Measurements from ENCODE around the gene SHLD3.
"Not testable (repeated sequence)": the region's sequence is repeated elsewhere in the genome, so short reads cannot be mapped to it uniquely, and the experiment has no call there.

SHLD3 gene, protein sequence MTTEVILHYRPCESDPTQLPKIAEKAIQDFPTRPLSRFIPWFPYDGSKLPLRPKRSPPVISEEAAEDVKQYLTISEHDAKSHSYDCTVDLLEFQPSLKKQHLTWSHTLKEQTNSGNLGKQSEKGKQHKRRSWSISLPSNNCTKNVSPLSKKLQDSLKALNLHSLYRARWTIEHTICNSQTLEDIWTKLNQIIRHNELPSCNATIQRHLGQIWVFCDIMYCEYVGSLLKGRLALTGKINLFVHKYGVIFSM

DNA sequence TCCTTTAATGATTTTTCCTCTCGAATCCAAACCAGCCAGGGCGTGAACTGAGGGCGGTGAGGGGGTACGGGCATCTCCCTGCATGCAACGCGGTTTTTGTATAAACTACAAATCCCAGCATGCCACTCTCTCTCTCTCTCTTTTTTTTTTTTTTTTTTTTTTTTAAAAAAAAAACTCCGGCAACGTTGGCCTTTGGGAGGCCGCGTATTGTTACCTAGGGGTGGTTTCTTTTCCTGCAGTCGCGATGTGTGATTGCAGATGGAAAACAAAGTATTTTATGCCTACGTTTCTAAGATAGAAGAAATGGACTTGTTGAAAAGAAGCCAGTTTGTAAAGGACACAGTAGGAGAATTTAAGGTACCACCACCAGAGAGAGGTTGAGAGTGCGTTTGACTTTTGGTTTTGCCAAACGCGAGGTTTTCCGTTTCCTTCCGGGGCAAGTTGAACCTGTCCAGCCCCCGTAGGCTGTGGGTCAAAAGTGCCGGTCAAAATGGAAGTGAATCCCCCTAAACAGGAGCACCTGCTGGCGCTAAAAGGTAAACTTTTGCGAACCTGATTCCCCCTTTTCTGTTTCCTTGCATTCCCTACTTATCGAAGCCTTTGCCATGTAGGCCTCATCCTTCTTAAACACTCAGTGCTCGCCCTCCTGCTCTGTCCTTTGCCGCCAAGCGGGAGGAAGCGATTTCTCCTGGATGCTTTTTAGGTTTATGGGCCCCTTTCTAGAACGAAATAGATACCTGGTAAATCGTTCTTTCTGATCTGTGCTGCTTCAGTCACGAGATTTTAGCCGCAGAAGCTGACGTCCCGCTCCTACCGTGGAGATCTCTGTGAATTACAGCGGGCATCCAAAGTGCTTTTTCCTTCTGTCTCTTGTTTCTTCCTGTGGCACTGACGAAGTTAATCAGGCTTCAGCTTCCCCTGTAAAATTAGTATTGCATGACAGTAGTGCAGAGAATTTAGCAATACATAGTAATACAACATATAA, at the start of gene SHLD3, which contains the start of gene TRAPPC13:
TSS of gene SHLD3 (plus strand) at position 457 of the 985 bp plus-strand sequence. CDS start 4,561 bp downstream, outside the sequence.
TSS of gene TRAPPC13 (plus strand) at position 457 of the 985 bp plus-strand sequence. CDS start at position 491, 34 bp downstream.
- ChIA-PET CTCF (interaction anchor here (2.0 to 2.1 kb wide), 2 partner anchors 13 to 17 kb away, joined by 6 to 7 read pairs; no protein-coding TSS in a partner anchor), POLR2A (no interaction called here)
- peak; percentile 72 for DNase-seq (ENCODE audit: extremely low spot score)

DNA sequence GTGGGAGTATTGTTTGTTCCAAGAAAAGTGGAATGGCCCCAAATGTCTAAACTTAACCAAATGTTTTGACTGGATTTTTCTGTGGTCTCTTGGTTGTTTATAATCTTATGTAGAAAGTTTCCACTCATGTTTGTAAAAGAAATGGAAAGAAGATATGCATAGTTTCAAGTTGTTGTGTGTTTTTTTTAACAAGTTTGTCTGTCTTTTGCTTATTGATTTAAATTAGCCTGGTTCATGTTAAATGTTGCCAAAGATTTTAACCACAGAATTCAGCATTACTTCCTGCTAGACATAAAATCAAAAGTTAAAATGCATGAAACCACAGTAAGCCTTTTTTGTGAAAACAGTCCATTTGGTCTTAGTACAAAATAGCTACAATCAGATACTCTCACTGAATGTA, 47.7 kb upstream of the SHLD3 start:
- TF ChIP-seq CTCF (IDR thresholded peaks at IDR 0.05; ENCODE audit: control extremely low read depth, extremely low read depth, low read depth, missing control alignments) = no peak
- POLR2A ChIA-PET = no interaction called here
- CTCF ChIA-PET = no interaction called here
- no peak for DNase-seq (ENCODE audit: extremely low spot score)

More for the DNA sequence above, at the start of gene SHLD3, which contains the start of gene TRAPPC13:
- TF ChIP-seq CTCF (IDR thresholded peaks at IDR 0.05; ENCODE audit: control extremely low read depth, extremely low read depth, low read depth, missing control alignments) = no peak

GRCh38 chr5:65588694-65589093, 36.1 kb upstream of the SHLD3 start:
- POLR2A ChIA-PET = no interaction called here
- CTCF ChIA-PET = interaction anchor here (0.9 kb wide), 1 partner anchor 9 kb away, joined by 3 read pairs; no protein-coding TSS in a partner anchor
- no peak for DNase-seq (ENCODE audit: extremely low spot score)
- no peak for TF ChIP-seq CTCF (IDR thresholded peaks at IDR 0.05; ENCODE audit: control extremely low read depth, extremely low read depth, low read depth, missing control alignments)

DNA sequence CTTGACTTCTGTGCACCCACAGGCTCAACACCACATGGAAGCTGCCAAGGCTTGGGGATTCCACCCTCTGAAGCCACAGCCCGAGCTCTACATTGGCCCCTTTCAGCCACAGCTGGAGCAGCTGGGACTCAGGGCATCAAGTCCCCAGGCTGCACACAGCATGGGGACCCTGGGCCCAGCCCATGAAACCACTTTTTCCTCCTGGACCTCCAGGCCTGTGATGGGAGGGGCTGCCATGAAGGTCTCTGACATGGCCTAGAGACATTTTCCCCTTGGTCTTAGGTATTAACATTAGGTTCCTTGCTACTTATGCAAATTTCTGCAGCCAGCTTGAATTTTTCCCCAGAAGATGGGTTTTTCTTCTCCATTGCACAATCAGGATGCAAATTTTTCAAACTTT, 23.1 kb upstream of the SHLD3 start:
- POLR2A ChIA-PET; DNase-seq (ENCODE audit: extremely low spot score); CTCF ChIA-PET: not testable (repeated sequence)

DNA sequence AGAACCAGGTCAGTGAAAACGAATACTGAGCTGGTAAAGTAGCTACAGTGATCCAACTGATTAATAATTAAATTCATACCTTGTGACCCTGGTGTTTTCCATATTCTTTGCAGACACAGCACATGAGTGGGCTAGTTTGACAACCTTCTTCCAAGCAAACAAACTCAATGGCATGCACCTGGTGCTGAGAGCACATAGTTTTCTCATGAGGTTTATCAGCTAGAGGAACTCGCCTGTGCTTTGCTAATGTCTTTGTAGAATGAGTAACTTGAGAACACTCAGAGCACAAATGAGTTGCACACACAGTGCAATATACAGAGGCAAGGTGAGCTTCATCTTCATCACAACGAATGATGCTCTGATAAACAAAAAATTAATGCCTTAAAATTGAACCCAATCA, 13.3 kb upstream of the SHLD3 start:
- DNase-seq (ENCODE audit: extremely low spot score) = no peak
- CTCF ChIA-PET = interaction anchor here (0.9 to 1.8 kb wide), 2 partner anchors 12 to 17 kb away, joined by 3 to 6 read pairs; partner anchors contain the start of gene TRIM23
- POLR2A ChIA-PET = no interaction called here
- TF ChIP-seq CTCF (IDR thresholded peaks at IDR 0.05; ENCODE audit: control extremely low read depth, extremely low read depth, low read depth, missing control alignments) = no peak

- POLR2A ChIA-PET = interaction anchor here (0.7 kb wide), 1 partner anchor 42 kb away, joined by 3 read pairs; no protein-coding TSS in a partner anchor
Observed at GRCh38 chr5:65612298-65612907, 12.4 kb upstream of the SHLD3 start.

More at GRCh38 chr5:65612298-65612907, 12.4 kb upstream of the SHLD3 start:
- no peak for TF ChIP-seq CTCF (IDR thresholded peaks at IDR 0.05; ENCODE audit: control extremely low read depth, extremely low read depth, low read depth, missing control alignments)
- DNase-seq (ENCODE audit: extremely low spot score) = no peak
- CTCF ChIA-PET = interaction anchor here (0.9 to 1.8 kb wide), 3 partner anchors 11 to 35 kb away, joined by 3 to 6 read pairs (median 5); partner anchors contain the start of gene TRIM23

All from GM10248 (cell line).